Keratinocyte (primary cell): ENCODE results near the gene IQGAP3. TPM values are rescaled to one million over a fixed set of nuclear protein-coding genes. Genes with fewer than 3 reads are reported as not detected.
A peak's percentile ranks its signal among the peaks of the same experiment; 100 is the strongest.

ENCODE experiments used
- DNase-seq: peaks from one replicate; pipeline ENCODE4 v3.0.0-alpha.2; 2011; ENCODE audit warnings: low read depth, missing footprints, low spot score
- FAIRE-seq: peaks from 2 replicates; lab custom pipeline; 2011; peaks lifted over from hg19 to GRCh38; lab: Jason Lieb, UNC
- H2AFZ ChIP-seq: 2 replicates; pipeline ENCODE4 v1.6.0; 2012; ENCODE audit warnings: low read length, control low read depth, inconsistent platforms; ENCODE audit not compliant: control insufficient read depth
- H3K27ac ChIP-seq: 2 replicates; pipeline ENCODE4 v1.5.1; 2011; ENCODE audit warnings: low read length; ENCODE audit not compliant: control insufficient read depth, insufficient read depth
- H3K27me3 ChIP-seq: 3 replicates; pipeline ENCODE4 v1.6.0; 2011; ENCODE audit warnings: low read length; ENCODE audit not compliant: control insufficient read depth, insufficient read depth; ENCODE audit errors: extremely low read depth
- H3K36me3 ChIP-seq, 2 experiments: 2 replicates in 1 of 2; 3 replicates in 1 of 2; pipeline ENCODE4 v1.5.1; 2011; ENCODE audit warnings: low read length in 2 of 2, mild to moderate bottlenecking in 1 of 2; ENCODE audit not compliant: control insufficient read depth in 2 of 2, insufficient read depth in 2 of 2; ENCODE audit errors: extremely low read depth in 1 of 2
- H3K4me1 ChIP-seq: 3 replicates; pipeline ENCODE4 v1.5.1; 2011; ENCODE audit warnings: low read length; ENCODE audit not compliant: control insufficient read depth, insufficient read depth; ENCODE audit errors: extremely low read depth
- H3K4me2 ChIP-seq: 3 replicates; pipeline ENCODE4 v1.6.0; 2011; ENCODE audit warnings: low read depth, low read length; ENCODE audit not compliant: control insufficient read depth, insufficient read depth; ENCODE audit errors: extremely low read depth
- H3K4me3 ChIP-seq, 3 experiments: fragments of 200-600 bp in 1 of 3; sonication (generic) in 1 of 3; 2 replicates in 2 of 3; 3 replicates in 1 of 3; pipeline ENCODE4 v1.5.1; 2011 to 2016; ENCODE audit warnings: low read length in 3 of 3, mild to moderate bottlenecking in 3 of 3, control low read depth in 2 of 3, inconsistent platforms in 1 of 3, low read depth in 1 of 3, mixed read lengths in 1 of 3, mixed run types in 1 of 3, moderate library complexity in 1 of 3; ENCODE audit not compliant: control insufficient read depth in 2 of 3, insufficient read depth in 2 of 3; ENCODE audit errors: extremely low read depth in 1 of 3
- H3K79me2 ChIP-seq: 2 replicates; pipeline ENCODE4 v1.6.0; 2012; ENCODE audit warnings: low read length; ENCODE audit not compliant: control insufficient read depth, insufficient read depth
- H3K9ac ChIP-seq: 3 replicates; pipeline ENCODE4 v1.6.0; 2011; ENCODE audit warnings: low read length; ENCODE audit not compliant: control insufficient read depth, insufficient read depth; ENCODE audit errors: extremely low read depth
- H3K9me1 ChIP-seq: 3 replicates; pipeline ENCODE4 v1.6.0; 2011; ENCODE audit warnings: low read length; ENCODE audit not compliant: control insufficient read depth, insufficient read depth; ENCODE audit errors: extremely low read depth
- H3K9me3 ChIP-seq: 2 replicates; pipeline ENCODE4 v1.5.1; 2012; ENCODE audit warnings: low read depth, low read length; ENCODE audit not compliant: control insufficient read depth
- H4K20me1 ChIP-seq: 3 replicates; pipeline ENCODE4 v1.6.0; 2011; ENCODE audit warnings: low read length; ENCODE audit not compliant: control insufficient read depth, insufficient read depth; ENCODE audit errors: extremely low read depth
- CTCF ChIP-seq, 3 experiments: IDR thresholded peaks in 1 of 3; conservative IDR thresholded peaks in 1 of 3; optimal IDR thresholded peaks in 1 of 3; 2 replicates in 2 of 3; 3 replicates in 1 of 3; pipeline versions ENCODE3 to v1.5.1; 2011; ENCODE audit warnings: low read length in 3 of 3, mild to moderate bottlenecking in 3 of 3, moderate library complexity in 2 of 3, control low read depth in 1 of 3, inconsistent platforms in 1 of 3; ENCODE audit not compliant: insufficient read depth in 2 of 3; ENCODE audit errors: extremely low read depth in 1 of 3
- EZH2 ChIP-seq: IDR thresholded peaks from one replicate; pipeline ENCODE4 v1.6.1; 2012; ENCODE audit warnings: inconsistent platforms, mild to moderate bottlenecking, low read length, moderate library complexity
- dilution Hi-C: fragments of 300-500 bp; cut with MboI; formaldehyde crosslinking; loops from one replicate; pipeline ENCODE4 v1.7.0; 2020; ENCODE audit warnings: low sequenced_read_pairs; ENCODE audit not compliant: extremely low pct_ligation_motif_present
- polyA plus RNA-seq, 5 experiments: library from polyadenylated mRNA; depleted of rRNA in 3 of 5; stranded (reverse) in 3 of 5; stranded (forward) in 1 of 5; unstranded in 1 of 5; fragments of >200 nt; gene quantifications; 1 replicate in 1 of 5; 2 replicates in 3 of 5; 3 replicates in 1 of 5; pipeline versions ENCODE4 v1.2.1 to v1.2.3, GENCODE V29; 2011 to 2012; ENCODE audit warnings: missing spikeins in 2 of 5, low read depth in 1 of 5, low replicate concordance in 1 of 5

The IQGAP3 gene
- polyA plus RNA-seq, 1 donor (not counting 4 experiments of a cell fraction or from before 2014, with no cell fraction given), result 5.3 TPM

- no peak for DNase-seq
- dilution Hi-C loops, result no loop called here
- Histone ChIP-seq H3K4me1 (peaks cover 7% of the 10 kb centered on the region), H3K9me3 (no peaks in the 10 kb centered on the region), H3K4me3 (no peak overlapping the region), H3K9me1 (no peaks in the 10 kb centered on the region), H3K4me2 (no peak overlapping the region), H2AFZ (no peak overlapping the region), H4K20me1 (no peaks in the 10 kb centered on the region), H3K27ac (no peak overlapping the region), H3K9ac (no peak overlapping the region), H3K36me3 (no peaks in the 10 kb centered on the region), H3K79me2 (no peaks in the 10 kb centered on the region), H3K27me3 (no peaks in the 10 kb centered on the region)
- TF ChIP-seq EZH2, result no peak
- no peak for TF ChIP-seq CTCF (optimal IDR thresholded peaks at IDR 0.05 in 1 of 3, IDR thresholded peaks at IDR 0.05 in 1 of 3, conservative IDR thresholded peaks at IDR 0.05 in 1 of 3; ENCODE audit: extremely low read depth in 1 of 3, insufficient read depth in 2 of 3, low read length in 3 of 3)
- no peak for FAIRE-seq
Measured at GRCh38 chr1:156586323-156586722, 14.0 kb upstream of the IQGAP3 start.

GRCh38 chr1:156584813-156585212, 12.4 kb upstream of the IQGAP3 start:
- no peak overlapping the region for H3K4me2 ChIP-seq
- FAIRE-seq, result no peak
- H3K4me3 ChIP-seq, result no peak overlapping the region
- DNase-seq, result no peak
- no peak overlapping the region for H2AFZ ChIP-seq
- TF ChIP-seq CTCF (optimal IDR thresholded peaks at IDR 0.05 in 1 of 3, IDR thresholded peaks at IDR 0.05 in 1 of 3, conservative IDR thresholded peaks at IDR 0.05 in 1 of 3; ENCODE audit: extremely low read depth in 1 of 3, insufficient read depth in 2 of 3, low read length in 3 of 3) (peak in 2 of 3 experiments; percentile 23 to 65), EZH2 (no peak)
- H3K9ac ChIP-seq, result no peak overlapping the region
- H3K4me1 ChIP-seq, result peaks cover 3% of the 10 kb centered on the region
- H3K27ac ChIP-seq, result no peak overlapping the region
- H3K9me1 ChIP-seq, result no peaks in the 10 kb centered on the region
- dilution Hi-C loops, result no loop called here
- no peaks in the 10 kb centered on the region for H3K79me2 ChIP-seq
- no peaks in the 10 kb centered on the region for H3K27me3 ChIP-seq
- H4K20me1 ChIP-seq, result no peaks in the 10 kb centered on the region
- no peaks in the 10 kb centered on the region for H3K36me3 ChIP-seq
- H3K9me3 ChIP-seq, result no peaks in the 10 kb centered on the region
